ENCODE results near the gene GNA15.

DNA sequence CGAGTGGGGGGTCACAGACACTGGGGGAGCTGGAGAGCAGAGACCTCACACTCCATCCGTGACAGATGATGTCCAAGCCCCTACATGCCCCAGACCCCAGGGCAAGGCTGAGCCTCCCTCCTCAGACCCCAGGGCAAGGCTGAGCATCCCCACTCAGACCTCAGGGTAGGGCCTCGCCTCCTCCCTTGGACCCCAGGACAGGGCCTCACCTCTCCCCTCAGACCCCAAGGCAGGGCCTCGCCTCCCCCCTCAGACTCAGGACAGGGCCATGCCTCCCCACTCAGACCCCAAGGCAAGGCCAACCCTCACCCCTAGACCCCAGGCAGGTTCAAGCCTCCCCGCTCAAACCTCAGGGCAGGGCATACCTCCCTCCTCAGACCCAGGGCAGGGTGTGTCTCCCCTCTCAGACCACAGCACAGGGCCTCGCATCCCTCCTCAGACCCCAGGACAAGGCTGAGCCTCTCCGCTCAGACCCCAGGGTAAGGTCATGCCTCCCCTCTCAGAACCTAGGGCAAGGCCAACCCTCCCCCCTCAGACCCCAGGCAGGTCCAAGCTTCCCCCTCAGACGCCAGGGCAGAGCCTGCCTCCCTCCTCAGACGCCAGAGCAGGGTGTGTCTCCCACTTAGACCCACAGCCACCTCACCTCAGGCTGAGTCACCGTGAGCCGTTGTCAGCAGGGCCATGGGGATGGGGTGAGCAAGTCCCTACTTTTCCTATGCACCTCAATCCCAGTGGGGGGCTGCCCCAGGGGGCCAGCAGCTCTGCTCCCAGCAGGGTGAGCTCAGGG lies 41.1 kb downstream of the GNA15 start:
- TF ChIP-seq POLR2A (IDR thresholded peaks at IDR 0.05; ENCODE audit: low read depth, low read length) (no peak), TAF1 (IDR thresholded peaks at IDR 0.05; ENCODE audit: low read depth, low read length) (no peak), POLR2AphosphoS5 (IDR thresholded peaks at IDR 0.05; ENCODE audit: low read depth, low read length) (no peak), PAX5 (IDR thresholded peaks at IDR 0.05; ENCODE audit: insufficient read depth, low read length, severe bottlenecking) (no peak), SPI1 (IDR thresholded peaks at IDR 0.05; ENCODE audit: low read depth, low read length) (no peak), POU2F2 (IDR thresholded peaks at IDR 0.05; ENCODE audit: low read depth, low read length) (no peak)
